Liver (tissue), 9 donors: Measurements from ENCODE around the gene SLC44A1. TPM values are rescaled to one million over a fixed set of nuclear protein-coding genes. Genes with fewer than 3 reads are reported as not detected.

ENCODE experiments used
- DNase-seq: peaks from one replicate; pipeline ENCODE4 v3.0.0-alpha.2; 2017; ENCODE audit warnings: low spot score
- H3K27ac ChIP-seq, 2 donors: one replicate each; pipeline ENCODE4 v1.7.0; 2013; ENCODE audit warnings: inconsistent platforms in 2 of 2, low read length in 2 of 2, control low read depth in 1 of 2, low read depth in 1 of 2, mild to moderate bottlenecking in 1 of 2
- H3K27me3 ChIP-seq, 4 donors: one replicate each; pipeline versions ENCODE4 v1.6.1 to v1.7.0; 2013; ENCODE audit warnings: low read length in 3 of 4, inconsistent platforms in 1 of 4, mild to moderate bottlenecking in 1 of 4, moderate library complexity in 1 of 4; ENCODE audit not compliant: control insufficient read depth in 4 of 4, insufficient read depth in 4 of 4
- H3K36me3 ChIP-seq, 4 donors: one replicate each; pipeline versions ENCODE4 v1.6.1 to v1.7.0; 2013; ENCODE audit warnings: low read length in 3 of 4, mild to moderate bottlenecking in 3 of 4, low read depth in 1 of 4, moderate library complexity in 1 of 4; ENCODE audit not compliant: control insufficient read depth in 4 of 4, insufficient read depth in 3 of 4
- H3K4me1 ChIP-seq, 4 donors: one replicate each; pipeline versions ENCODE4 v1.6.1 to v1.7.0; 2013; ENCODE audit warnings: low read length in 3 of 4, mild to moderate bottlenecking in 3 of 4, moderate library complexity in 1 of 4; ENCODE audit not compliant: control insufficient read depth in 4 of 4, insufficient read depth in 4 of 4
- H3K4me3 ChIP-seq, 3 donors: one replicate each; pipeline versions ENCODE4 v1.6.1 to v1.7.0; 2013; ENCODE audit warnings: low read length in 3 of 3, control low read depth in 1 of 3, low read depth in 1 of 3, mild to moderate bottlenecking in 1 of 3
- H3K9ac ChIP-seq, 2 donors: one replicate each; pipeline ENCODE4 v1.7.0; 2013; ENCODE audit warnings: low read length in 2 of 2, mild to moderate bottlenecking in 2 of 2, moderate library complexity in 2 of 2, control low read depth in 1 of 2, low read depth in 1 of 2
- H3K9me3 ChIP-seq, 4 donors: one replicate each; pipeline versions ENCODE4 v1.6.1 to v1.7.0; 2013; ENCODE audit warnings: low read length in 3 of 4; ENCODE audit not compliant: control insufficient read depth in 4 of 4
- CTCF ChIP-seq: fragments of 150-350 bp; IDR thresholded peaks from 2 replicates; pipeline ENCODE4 v1.5.1; 2017; ENCODE audit warnings: improper control_type of control experiment, low read depth, low read length; ENCODE audit not compliant: missing input control
- EGR1 ChIP-seq, 2 donors: IDR thresholded peaks; 2 replicates each; pipeline ENCODE4 v1.6.1; 2016 to 2018; ENCODE audit warnings: antibody characterized with exemption in 2 of 2, low read depth in 2 of 2
- FOXA1 ChIP-seq: IDR thresholded peaks from 2 replicates; pipeline ENCODE4 v1.6.1; 2016; ENCODE audit warnings: antibody characterized with exemption
- FOXA2 ChIP-seq: IDR thresholded peaks from 2 replicates; pipeline ENCODE4 v1.6.1; 2016; ENCODE audit warnings: antibody characterized with exemption
- GABPA ChIP-seq, 2 donors: IDR thresholded peaks in 1 of 2; conservative IDR thresholded peaks in 1 of 2; 2 replicates each; pipeline ENCODE4 v1.6.1; 2016; ENCODE audit warnings: antibody characterized with exemption in 2 of 2, mild to moderate bottlenecking in 1 of 2, moderate library complexity in 1 of 2
- HNF4A ChIP-seq, 2 donors: conservative IDR thresholded peaks; 2 replicates each; pipeline ENCODE4 v1.6.1; 2016; ENCODE audit warnings: antibody characterized with exemption in 2 of 2, mild to moderate bottlenecking in 2 of 2
- JUND ChIP-seq, 2 donors: IDR thresholded peaks; 2 replicates each; pipeline ENCODE4 v1.6.1; 2016; ENCODE audit warnings: antibody characterized with exemption in 2 of 2
- RAD21 ChIP-seq, 2 donors: IDR thresholded peaks; 2 replicates each; pipeline ENCODE4 v1.6.1; 2016; ENCODE audit warnings: antibody characterized with exemption in 2 of 2, mild to moderate bottlenecking in 2 of 2
- REST ChIP-seq: IDR thresholded peaks from 2 replicates; pipeline ENCODE4 v1.6.1; 2016; ENCODE audit warnings: antibody characterized with exemption, mild to moderate bottlenecking
- RXRA ChIP-seq, 2 donors: IDR thresholded peaks; 2 replicates each; pipeline ENCODE4 v1.6.1; 2017 to 2018; ENCODE audit warnings: antibody characterized with exemption in 2 of 2, mild to moderate bottlenecking in 1 of 2
- SP1 ChIP-seq: IDR thresholded peaks from 2 replicates; pipeline ENCODE4 v1.6.1; 2018; ENCODE audit warnings: antibody characterized with exemption, mild to moderate bottlenecking
- TAF1 ChIP-seq: conservative IDR thresholded peaks from 2 replicates; pipeline ENCODE4 v1.6.1; 2016; ENCODE audit warnings: antibody characterized with exemption, mild to moderate bottlenecking
- YY1 ChIP-seq: IDR thresholded peaks from 2 replicates; pipeline ENCODE4 v1.6.1; 2016; ENCODE audit warnings: antibody characterized with exemption, mild to moderate bottlenecking
- WGBS: extraction: QIAGEN DNeasy Blood & Tissue Kit; methylation state at CpG from one replicate; pipeline ENCODE4 v1.1.7; 2013; 5-methylcytosine and 5-hydroxymethylcytosine counted together
- polyA plus RNA-seq, 2 donors: library from polyadenylated mRNA; stranded (reverse) in 1 of 2; unstranded in 1 of 2; fragments of 200-250 nt in 1 of 2; fragments of >200 nt in 1 of 2; fragmentation: Nextera tagmentation in 1 of 2; extraction: Ambion mirVana in 1 of 2; gene quantifications; one replicate each; pipeline versions ENCODE4 v1.2.1 to v1.2.3, GENCODE V29; 2013 to 2015
- total RNA-seq, 2 donors: library from RNA; depleted of rRNA; stranded (reverse); fragments of >200 nt; gene quantifications; one replicate each; pipeline ENCODE4 v1.2.3, GENCODE V29; 2014
- TF ChIP-seq, protein P1 (sequence below): IDR thresholded peaks from 2 replicates; pipeline ENCODE4 v1.6.1; 2016; ENCODE audit warnings: antibody characterized with exemption
- donor health status: healthy.
- donor health status: healthy.
- donor health status: healthy.
- donor health status: healthy.
- donor health status: healthy.

Gene SLC44A1
- total and polyA plus RNA-seq, 4 donors = 18.1 to 73.1 (median 53.1) TPM

- DNase-seq = no peak
- no peak overlapping the region for H3K27ac ChIP-seq
- H3K36me3 ChIP-seq = no peaks in the 10 kb centered on the region
- WGBS = 96% methylated on average over 5 of the region's 5 CpGs
- peaks cover 0 to 8% (median 5%) of the 10 kb centered on the region in 4 donors for H3K9me3 ChIP-seq
- H3K4me3 ChIP-seq = no peak overlapping the region
- H3K9ac ChIP-seq = no peak overlapping the region
- peaks cover 0 to 4% (median 2%) of the 10 kb centered on the region in 4 donors for H3K4me1 ChIP-seq
- no peaks in the 10 kb centered on the region for H3K27me3 ChIP-seq
- TF ChIP-seq, protein P1, sequence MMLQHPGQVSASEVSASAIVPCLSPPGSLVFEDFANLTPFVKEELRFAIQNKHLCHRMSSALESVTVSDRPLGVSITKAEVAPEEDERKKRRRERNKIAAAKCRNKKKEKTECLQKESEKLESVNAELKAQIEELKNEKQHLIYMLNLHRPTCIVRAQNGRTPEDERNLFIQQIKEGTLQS = no peak
- TF ChIP-seq FOXA1 = no peak
- TF ChIP-seq JUND (IDR thresholded peaks at IDR 0.05) = no peak
- TF ChIP-seq REST = no peak
- no peak for TF ChIP-seq YY1
- no peak for TF ChIP-seq EGR1 (IDR thresholded peaks at IDR 0.05; ENCODE audit: low read depth in 2 of 2)
- TF ChIP-seq SP1 = no peak
- TF ChIP-seq FOXA2 = no peak
- no peak for TF ChIP-seq CTCF
- TF ChIP-seq TAF1 = no peak
- no peak for TF ChIP-seq RXRA (IDR thresholded peaks at IDR 0.05)
- no peak for TF ChIP-seq HNF4A (conservative IDR thresholded peaks at IDR 0.05)
- no peak for TF ChIP-seq RAD21 (IDR thresholded peaks at IDR 0.05)
Measured at GRCh38 chr9:105218673-105219072, 25.8 kb upstream of the SLC44A1 start.

- DNase-seq = no peak
- H3K4me3 ChIP-seq = no peak overlapping the region
- no peak overlapping the region for H3K27ac ChIP-seq
Measured at GRCh38 chr9:105219291-105219805, 25.1 kb upstream of the SLC44A1 start.

More at GRCh38 chr9:105219291-105219805, 25.1 kb upstream of the SLC44A1 start:
- 75% methylated on average over 1 of the region's 1 CpG for WGBS
- Histone ChIP-seq H3K4me1 (peaks cover 0 to 4% (median 2%) of the 10 kb centered on the region in 4 donors), H3K9ac (no peak overlapping the region), H3K9me3 (peaks cover 1 to 11% (median 6%) of the 10 kb centered on the region in 4 donors), H3K36me3 (no peaks in the 10 kb centered on the region), H3K27me3 (no peaks in the 10 kb centered on the region)
- TF ChIP-seq FOXA1 (no peak), RAD21 (IDR thresholded peaks at IDR 0.05) (no peak), SP1 (no peak), HNF4A (conservative IDR thresholded peaks at IDR 0.05) (no peak), REST (no peak), GABPA (IDR thresholded peaks at IDR 0.05 in 1 of 2, conservative IDR thresholded peaks at IDR 0.05 in 1 of 2) (no peak)
